IMR-90 (cell line): Measurements from ENCODE around the gene KCTD13. TPM values are rescaled to one million over a fixed set of nuclear protein-coding genes. Genes with fewer than 3 reads are reported as not detected.
A peak's percentile ranks its signal among the peaks of the same experiment; 100 is the strongest.

Experiments used
- ATAC-seq: fragments of 200-7000 bp; cut with Tn5 transposase; 2 replicates; pipeline ENCODE4 v1.9.1; 2020; ENCODE audit warnings: low read depth, mild to moderate bottlenecking, moderate library complexity
- BruUV-seq: library from RNA; stranded (reverse); fragments of 400-500 nt; replicated peaks from 2 replicates; lab custom pipeline; 2021; lab: Mats Ljungman, UMichigan
- CTCF ChIA-PET: fragments of 300-600 bp; formaldehyde crosslinking; extraction: SDS; loops from one replicate; lab custom pipeline; 2021; ENCODE audit warnings: antibody characterized with exemption; lab: Yijun Ruan, JAX
- POLR2A ChIA-PET: fragments of 300-600 bp; sonication (Branson Sonifier 250); formaldehyde crosslinking; loops from one replicate; lab custom pipeline; 2022; ENCODE audit warnings: antibody characterized with exemption; ENCODE audit not compliant: unreplicated experiment; lab: Charles Lee
- DNase-seq: peaks from one replicate; pipeline ENCODE4 v3.0.0; 2013
- H2AFZ ChIP-seq: replicated peaks from 2 replicates; pipeline ENCODE3; 2013; ENCODE audit warnings: low read length, mild to moderate bottlenecking; ENCODE audit not compliant: poor library complexity
- H2AK5ac ChIP-seq: 2 replicates; pipeline ENCODE4 v1.6.1; 2013; ENCODE audit warnings: low read depth, low read length, inconsistent platforms
- H2AK9ac ChIP-seq: replicated peaks from 2 replicates; pipeline ENCODE3; 2013; ENCODE audit warnings: mild to moderate bottlenecking, low read depth, low read length, moderate library complexity; ENCODE audit not compliant: poor library complexity
- H2BK120ac ChIP-seq: 2 replicates; pipeline ENCODE4 v1.6.1; 2013; ENCODE audit warnings: low read depth, low read length, inconsistent platforms
- H2BK15ac ChIP-seq: 3 replicates; pipeline ENCODE4 v1.6.1; 2013; ENCODE audit warnings: low read depth, low read length, inconsistent platforms
- H2BK20ac ChIP-seq: 2 replicates; pipeline ENCODE4 v1.6.1; 2013; ENCODE audit warnings: low read depth, mild to moderate bottlenecking, inconsistent platforms, low read length, moderate library complexity
- H2BK5ac ChIP-seq: 2 replicates; pipeline ENCODE4 v1.6.1; 2013; ENCODE audit warnings: mild to moderate bottlenecking, low read depth, low read length, inconsistent platforms; ENCODE audit not compliant: poor library complexity, severe bottlenecking
- H3K14ac ChIP-seq: replicated peaks from 2 replicates; pipeline ENCODE4 v1.6.1; 2013; ENCODE audit warnings: low read depth, low read length, inconsistent platforms
- H3K18ac ChIP-seq: 2 replicates; pipeline ENCODE4 v1.6.1; 2013; ENCODE audit warnings: low read depth, low read length, control low read depth
- H3K23ac ChIP-seq: 2 replicates; pipeline ENCODE4 v1.6.1; 2013; ENCODE audit warnings: low read depth, low read length, inconsistent platforms
- H3K27ac ChIP-seq: 2 replicates; pipeline ENCODE4 v1.5.1; 2013; ENCODE audit warnings: mild to moderate bottlenecking, control low read depth, low read length; ENCODE audit not compliant: insufficient read depth
- H3K27me3 ChIP-seq: 2 replicates; pipeline ENCODE4 v1.6.1; 2013; ENCODE audit warnings: low read length; ENCODE audit not compliant: control insufficient read depth, insufficient read depth
- H3K36me3 ChIP-seq: 2 replicates; pipeline ENCODE4 v1.6.1; 2013; ENCODE audit warnings: low read length, mixed read lengths; ENCODE audit not compliant: control insufficient read depth, insufficient read depth
- H3K4ac ChIP-seq: 2 replicates; pipeline ENCODE4 v1.6.1; 2013; ENCODE audit warnings: low read depth, low read length, inconsistent platforms
- H3K4me1 ChIP-seq: 2 replicates; pipeline ENCODE4 v1.6.1; 2013; ENCODE audit warnings: low read length, mixed read lengths; ENCODE audit not compliant: control insufficient read depth, insufficient read depth
- H3K4me2 ChIP-seq: 2 replicates; pipeline ENCODE4 v1.6.1; 2013; ENCODE audit warnings: low read depth, mild to moderate bottlenecking, control low read depth, low read length, moderate library complexity
- H3K4me3 ChIP-seq: 2 replicates; pipeline ENCODE4 v1.5.1; 2013; ENCODE audit warnings: low read depth, mild to moderate bottlenecking, control low read depth, low read length, moderate library complexity; ENCODE audit not compliant: insufficient read depth
- H3K56ac ChIP-seq: 2 replicates; pipeline ENCODE4 v1.6.1; 2013; ENCODE audit warnings: low read length, inconsistent platforms; ENCODE audit not compliant: insufficient read depth; ENCODE audit errors: extremely low read depth
- H3K79me1 ChIP-seq, 2 experiments: 2 replicates each; pipeline ENCODE4 v1.6.1; 2013; ENCODE audit warnings: low read length in 2 of 2, inconsistent platforms in 1 of 2, low read depth in 1 of 2
- H3K9ac ChIP-seq: 2 replicates; pipeline ENCODE4 v1.6.1; 2013; ENCODE audit warnings: low read depth, low read length, control low read depth
- H3K9me1 ChIP-seq: 2 replicates; pipeline ENCODE4 v1.6.1; 2013; ENCODE audit warnings: low read length, inconsistent platforms; ENCODE audit not compliant: insufficient read depth
- H3K9me3 ChIP-seq: 2 replicates; pipeline ENCODE4 v1.6.1; 2013; ENCODE audit warnings: low read length; ENCODE audit not compliant: control insufficient read depth, insufficient read depth
- H4K20me1 ChIP-seq: 2 replicates; pipeline ENCODE4 v1.6.1; 2013; ENCODE audit warnings: low read length, inconsistent platforms; ENCODE audit not compliant: insufficient read depth
- H4K5ac ChIP-seq: 2 replicates; pipeline ENCODE4 v1.6.1; 2013; ENCODE audit warnings: mild to moderate bottlenecking, low read depth, low read length, control low read depth
- H4K8ac ChIP-seq, 2 experiments: 2 replicates each; pipeline ENCODE4 v1.6.1; 2013; ENCODE audit warnings: low read depth in 2 of 2, low read length in 2 of 2, control low read depth in 1 of 2, inconsistent platforms in 1 of 2
- H4K91ac ChIP-seq: 2 replicates; pipeline ENCODE4 v1.6.1; 2013; ENCODE audit warnings: low read depth, low read length, inconsistent platforms; ENCODE audit not compliant: insufficient read depth
- BHLHE40 ChIP-seq: fragments of 150-350 bp; IDR thresholded peaks from 2 replicates; pipeline ENCODE4 v1.6.1; 2016; ENCODE audit warnings: mild to moderate bottlenecking, low read depth, low read length
- CEBPB ChIP-seq: IDR thresholded peaks from 2 replicates; pipeline ENCODE4 v1.6.1; 2012; ENCODE audit warnings: low read depth, low read length, improper control_type of control experiment
- CHD1 ChIP-seq: IDR thresholded peaks from 2 replicates; pipeline ENCODE4 v1.6.1; 2012; ENCODE audit warnings: low read depth, low read length, improper control_type of control experiment
- FOS ChIP-seq: fragments of 150-350 bp; IDR thresholded peaks from 2 replicates; pipeline ENCODE4 v1.6.1; 2016; ENCODE audit warnings: low read depth, low read length
- MAFK ChIP-seq: IDR thresholded peaks from 2 replicates; pipeline ENCODE4 v1.6.1; 2012; ENCODE audit warnings: low read depth, low read length, improper control_type of control experiment
- MAZ ChIP-seq: IDR thresholded peaks from 2 replicates; pipeline ENCODE4 v1.6.1; 2012; ENCODE audit warnings: low read depth, mild to moderate bottlenecking, low read length, improper control_type of control experiment, moderate library complexity, borderline replicate concordance
- MXI1 ChIP-seq: IDR thresholded peaks from 2 replicates; pipeline ENCODE4 v1.6.1; 2012; ENCODE audit warnings: low read depth, mild to moderate bottlenecking, low read length, moderate library complexity, borderline replicate concordance
- NFE2L2 ChIP-seq: fragments of 150-350 bp; IDR thresholded peaks from 2 replicates; pipeline ENCODE4 v1.6.1; 2016; ENCODE audit warnings: low read depth, mild to moderate bottlenecking, low read length
- RCOR1 ChIP-seq: IDR thresholded peaks from 2 replicates; pipeline ENCODE4 v1.6.1; 2012; ENCODE audit warnings: mild to moderate bottlenecking, low read length, improper control_type of control experiment; ENCODE audit not compliant: insufficient replicate concordance
- WGBS, 2 experiments: methylation state at CpG; one replicate each; pipeline versions ENCODE4 v1.1.5 to v1.1.7; 2013; ENCODE audit warnings: missing lambda C conversion rate in 2 of 2; ENCODE audit not compliant: insufficient read length in 1 of 2; ENCODE audit errors: extremely low coverage in 2 of 2; 5-methylcytosine and 5-hydroxymethylcytosine counted together
- dilution Hi-C: fragments of 300-500 bp; cut with HindIII; formaldehyde crosslinking; loops from one replicate; pipeline ENCODE4 v1.14.3; 2018; ENCODE audit warnings: low sequenced_read_pairs; ENCODE audit not compliant: unreplicated experiment
- in situ Hi-C: fragments of 300-500 bp; cut with MboI; formaldehyde crosslinking; loops from 3 replicates; pipeline ENCODE4 v1.14.3; 2019; ENCODE audit warnings: low sequenced_read_pairs, inconsistent platforms, mixed read lengths
- intact Hi-C: fragments of 100-400 bp; cut with micrococcal nuclease; formaldehyde crosslinking; loops from 2 replicates; pipeline ENCODE4 v1.10.0; 2022
- polyA plus RNA-seq, 3 experiments: library from polyadenylated mRNA; depleted of rRNA; stranded (reverse); fragments of >200 nt; gene quantifications; 2 replicates each; pipeline ENCODE4 v1.2.3, GENCODE V29; 2012; ENCODE audit warnings: low replicate concordance in 1 of 3
- total RNA-seq: library from RNA; depleted of rRNA; stranded (reverse); fragments of >200 nt; gene quantifications from 2 replicates; pipeline ENCODE4 v1.2.3, GENCODE V29; 2012
- TF ChIP-seq, protein P1 (sequence below): fragments of 150-350 bp; IDR thresholded peaks from 2 replicates; pipeline ENCODE4 v1.6.1; 2016; ENCODE audit warnings: low read depth, mild to moderate bottlenecking, low read length, moderate library complexity, borderline replicate concordance
- TF ChIP-seq, protein P2 (sequence below): fragments of 150-350 bp; IDR thresholded peaks from 2 replicates; pipeline ENCODE4 v1.6.1; 2017; ENCODE audit warnings: mild to moderate bottlenecking, antibody characterized with exemption, low read length, low read depth

Gene KCTD13
- total and polyA plus RNA-seq, 2 of the 4 experiments (the other 2 are of a cell fraction) = 4.1 to 20.7 TPM

DNA sequence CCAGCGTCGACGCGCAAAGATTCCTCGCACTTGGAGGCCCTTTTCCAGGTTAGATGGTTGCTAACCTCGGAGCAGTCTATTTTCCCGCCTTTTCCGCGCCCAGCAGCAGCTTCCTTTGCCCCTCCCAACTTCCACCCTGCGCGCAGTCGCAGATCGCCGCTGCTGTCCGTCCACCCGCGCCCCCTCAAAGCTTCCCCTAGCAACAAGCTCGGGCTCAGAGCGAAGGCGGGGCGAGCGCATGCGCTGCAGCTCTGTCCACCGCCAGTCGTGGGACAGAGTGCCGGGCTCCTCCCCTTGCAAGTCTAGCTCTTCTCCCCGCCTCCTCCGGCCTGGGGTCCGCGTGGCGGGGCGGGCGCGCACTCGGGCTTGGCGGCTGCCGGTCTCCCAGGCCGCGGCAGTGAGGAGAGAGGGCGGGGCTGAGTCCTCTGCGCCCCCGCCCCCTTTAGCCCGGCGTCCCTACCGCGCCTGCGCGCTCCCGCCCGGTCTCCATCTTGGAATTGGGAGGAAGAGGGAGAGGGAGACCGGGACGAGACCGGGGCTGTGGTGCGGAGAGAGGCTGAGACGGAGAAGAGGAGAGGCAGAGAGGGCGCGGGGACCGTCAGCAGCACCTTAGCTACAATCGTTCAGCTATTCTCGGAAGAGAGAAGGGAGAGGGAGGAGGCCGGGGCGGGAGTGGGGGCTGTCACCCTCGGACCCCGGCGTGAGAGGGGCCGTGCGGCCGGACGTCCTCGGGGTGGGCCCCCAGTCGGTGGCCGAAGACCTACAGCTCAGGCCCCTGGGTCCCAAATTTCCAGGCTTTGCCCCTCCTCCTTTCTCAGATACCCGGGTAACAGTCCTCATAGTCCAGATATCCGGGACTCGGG is 47.6 kb upstream of the KCTD13 start, which contains the start of gene TAOK2 (continued):
- TF ChIP-seq MXI1 = peak; percentile 95
- TF ChIP-seq NFE2L2 = no peak
- no peak for TF ChIP-seq BHLHE40

DNA sequence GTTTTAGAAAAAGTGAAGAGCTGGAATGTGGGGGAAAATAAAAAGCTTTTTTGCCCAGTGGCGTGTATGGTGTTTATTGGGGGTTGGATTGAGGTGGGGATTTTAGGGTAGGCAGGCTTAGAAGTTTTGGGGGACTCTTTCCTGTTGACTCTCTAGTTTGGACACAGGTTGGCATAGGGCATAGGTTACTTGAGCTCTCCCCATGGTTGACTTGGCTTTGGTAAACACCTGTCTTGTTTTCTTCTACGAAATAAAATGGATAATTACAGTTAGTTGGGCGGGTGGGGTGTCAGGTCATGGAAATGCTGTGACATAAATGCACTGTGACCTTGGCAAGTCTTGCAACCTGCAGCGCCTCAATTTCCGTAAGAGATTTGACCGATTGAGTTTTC is 47.0 kb upstream of the KCTD13 start:
- H2BK5ac ChIP-seq = no peak overlapping the region
- ChIA-PET CTCF (interaction anchor here (1.1 to 1.3 kb wide), 2 partner anchors 11 to 12 kb away, joined by 3 read pairs; partner anchors contain the start of gene TMEM219), POLR2A (interaction anchor here (1.1 to 1.3 kb wide), 3 partner anchors 10 to 23 kb away, joined by 4 to 8 read pairs (median 5); partner anchors contain the start of gene TMEM219)
- H2AK5ac ChIP-seq = no peak overlapping the region
- H3K9ac ChIP-seq = no peak overlapping the region
- H4K91ac ChIP-seq = no peak overlapping the region
- no peak overlapping the region for H2AK9ac ChIP-seq
- peaks cover 39% of the 10 kb centered on the region for H4K20me1 ChIP-seq
- H3K9me3 ChIP-seq = no peaks in the 10 kb centered on the region
- no peak overlapping the region for H3K14ac ChIP-seq
- H3K4me3 ChIP-seq = no peak overlapping the region
- peak overlapping the region; percentile 48 to 65; a peak in 3 of 4 replicates for H4K8ac ChIP-seq
- no peak overlapping the region for H2BK15ac ChIP-seq
- H3K4me1 ChIP-seq = peaks cover 13% of the 10 kb centered on the region; the same call in 1 of the 2 replicates
- H3K9me1 ChIP-seq = peaks cover 20% of the 10 kb centered on the region
- ATAC-seq = no peak
- H3K18ac ChIP-seq = no peak overlapping the region
- H3K4ac ChIP-seq = no peak overlapping the region
- H2BK20ac ChIP-seq = no peak overlapping the region
- peak overlapping the region; percentile 97 for H2AFZ ChIP-seq
- H3K56ac ChIP-seq = no peak overlapping the region
- H2BK120ac ChIP-seq = no peak overlapping the region
- no peak overlapping the region for H3K23ac ChIP-seq
- peaks cover 0 to 43% of the 10 kb centered on the region in 2 experiments for H3K79me1 ChIP-seq
- peak overlapping the region; percentile 2; the same call in 1 of the 2 replicates for H4K5ac ChIP-seq
- H3K27me3 ChIP-seq = no peaks in the 10 kb centered on the region
- DNase-seq = no peak
- WGBS, 2 experiments = 61% methylated on average over 6 of the region's 6 CpGs; no CpG with 5 or more reads in 1 of the 2 experiments
- BruUV-seq = no TSS peak
- in situ Hi-C loops (no loop called here), intact Hi-C loops (loop anchor here (1.0 to 5.0 kb wide), 3 partner anchors 46 to 110 kb away; partner anchors contain the start of genes ASPHD1, CDIPT and KCTD13), dilution Hi-C loops (no loop called here)
- peaks cover 19% of the 10 kb centered on the region for H3K36me3 ChIP-seq
- peak overlapping the region; percentile 34; the same call in 1 of the 2 replicates for H3K4me2 ChIP-seq
- no peak overlapping the region for H3K27ac ChIP-seq
- no peak for TF ChIP-seq NFE2L2
- TF ChIP-seq CHD1 = no peak
- TF ChIP-seq FOS = no peak
- TF ChIP-seq CEBPB = no peak
- TF ChIP-seq MAZ = no peak
- TF ChIP-seq BHLHE40 = no peak
- TF ChIP-seq MAFK = no peak
- no peak for TF ChIP-seq MXI1
- TF ChIP-seq, protein P1, sequence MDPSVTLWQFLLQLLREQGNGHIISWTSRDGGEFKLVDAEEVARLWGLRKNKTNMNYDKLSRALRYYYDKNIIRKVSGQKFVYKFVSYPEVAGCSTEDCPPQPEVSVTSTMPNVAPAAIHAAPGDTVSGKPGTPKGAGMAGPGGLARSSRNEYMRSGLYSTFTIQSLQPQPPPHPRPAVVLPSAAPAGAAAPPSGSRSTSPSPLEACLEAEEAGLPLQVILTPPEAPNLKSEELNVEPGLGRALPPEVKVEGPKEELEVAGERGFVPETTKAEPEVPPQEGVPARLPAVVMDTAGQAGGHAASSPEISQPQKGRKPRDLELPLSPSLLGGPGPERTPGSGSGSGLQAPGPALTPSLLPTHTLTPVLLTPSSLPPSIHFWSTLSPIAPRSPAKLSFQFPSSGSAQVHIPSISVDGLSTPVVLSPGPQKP = no peak
- no peak for TF ChIP-seq RCOR1
- TF ChIP-seq, protein P2, sequence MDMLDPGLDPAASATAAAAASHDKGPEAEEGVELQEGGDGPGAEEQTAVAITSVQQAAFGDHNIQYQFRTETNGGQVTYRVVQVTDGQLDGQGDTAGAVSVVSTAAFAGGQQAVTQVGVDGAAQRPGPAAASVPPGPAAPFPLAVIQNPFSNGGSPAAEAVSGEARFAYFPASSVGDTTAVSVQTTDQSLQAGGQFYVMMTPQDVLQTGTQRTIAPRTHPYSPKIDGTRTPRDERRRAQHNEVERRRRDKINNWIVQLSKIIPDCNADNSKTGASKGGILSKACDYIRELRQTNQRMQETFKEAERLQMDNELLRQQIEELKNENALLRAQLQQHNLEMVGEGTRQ = no peak
